Neural crest cell (in vitro differentiated cells): ENCODE data around the gene KCNC3. TPM values are rescaled to one million over a fixed set of nuclear protein-coding genes. Genes with fewer than 3 reads are reported as not detected.

Experiments used
- DNase-seq: peaks from one replicate; pipeline ENCODE4 v3.0.0; 2021; ENCODE audit warnings: low read depth, mixed read lengths, low spot score
- H3K27ac Mint-ChIP-seq: one replicate; pipeline ENCODE4 v1.8.0; 2021; ENCODE audit warnings: mild to moderate bottlenecking, mixed read lengths; ENCODE audit not compliant: unreplicated experiment
- H3K27me3 Mint-ChIP-seq: 2 replicates; pipeline ENCODE4 v1.8.0; 2021; ENCODE audit warnings: low read depth, mild to moderate bottlenecking, mixed read lengths
- H3K36me3 Mint-ChIP-seq: 2 replicates; pipeline ENCODE4 v1.8.0; 2021; ENCODE audit warnings: low read depth, mild to moderate bottlenecking, mixed read lengths
- H3K4me1 Mint-ChIP-seq: 2 replicates; pipeline ENCODE4 v1.8.0; 2021; ENCODE audit warnings: mixed read lengths
- H3K4me3 Mint-ChIP-seq: one replicate; pipeline ENCODE4 v1.8.0; 2021; ENCODE audit warnings: mild to moderate bottlenecking, mixed read lengths
- H3K9me3 Mint-ChIP-seq: 2 replicates; pipeline ENCODE4 v1.8.0; 2021; ENCODE audit warnings: mixed read lengths
- total RNA-seq: library from RNA; stranded (reverse); gene quantifications from 2 replicates; pipeline ENCODE4 v1.2.1, GENCODE V29; 2021
- TF ChIP-seq, protein P1 (sequence below): fragments of 200-600 bp; sonication (generic); conservative IDR thresholded peaks from 2 replicates; pipeline ENCODE4 v1.5.0; 2021; ENCODE audit warnings: antibody characterized with exemption, mild to moderate bottlenecking

KCNC3 gene
- total RNA-seq, 1 donor from 2014 or later = 4.2 TPM

DNA sequence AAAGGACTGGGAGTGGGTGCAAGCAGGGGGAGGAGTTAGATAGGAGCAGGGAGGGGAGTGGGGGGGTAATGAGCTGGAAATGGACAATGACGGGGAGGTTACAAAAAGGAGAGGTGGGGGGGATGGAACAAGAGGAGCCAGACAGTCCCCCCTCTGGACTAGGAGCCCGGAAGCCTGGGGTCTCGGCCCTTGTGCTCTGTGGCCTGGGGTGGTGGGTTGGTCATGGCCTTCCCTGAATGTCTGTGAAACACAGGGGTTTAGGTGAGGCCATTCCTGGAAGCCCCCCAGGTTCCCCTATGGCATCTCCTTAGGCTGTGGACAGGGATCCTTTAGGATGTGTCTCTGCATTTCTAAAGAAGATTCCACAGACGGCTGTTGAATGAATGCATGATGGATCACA lies 12.1 kb downstream of the KCNC3 start:
- Mint-ChIP-seq H3K4me1 (peaks cover 20% of the 10 kb centered on the region), H3K27me3 (peaks cover 70% of the 10 kb centered on the region), H3K36me3 (no peaks in the 10 kb centered on the region), H3K9me3 (no peaks in the 10 kb centered on the region), H3K4me3 (no peak overlapping the region), H3K27ac (no peak overlapping the region)
- no peak for DNase-seq
- TF ChIP-seq, protein P1, sequence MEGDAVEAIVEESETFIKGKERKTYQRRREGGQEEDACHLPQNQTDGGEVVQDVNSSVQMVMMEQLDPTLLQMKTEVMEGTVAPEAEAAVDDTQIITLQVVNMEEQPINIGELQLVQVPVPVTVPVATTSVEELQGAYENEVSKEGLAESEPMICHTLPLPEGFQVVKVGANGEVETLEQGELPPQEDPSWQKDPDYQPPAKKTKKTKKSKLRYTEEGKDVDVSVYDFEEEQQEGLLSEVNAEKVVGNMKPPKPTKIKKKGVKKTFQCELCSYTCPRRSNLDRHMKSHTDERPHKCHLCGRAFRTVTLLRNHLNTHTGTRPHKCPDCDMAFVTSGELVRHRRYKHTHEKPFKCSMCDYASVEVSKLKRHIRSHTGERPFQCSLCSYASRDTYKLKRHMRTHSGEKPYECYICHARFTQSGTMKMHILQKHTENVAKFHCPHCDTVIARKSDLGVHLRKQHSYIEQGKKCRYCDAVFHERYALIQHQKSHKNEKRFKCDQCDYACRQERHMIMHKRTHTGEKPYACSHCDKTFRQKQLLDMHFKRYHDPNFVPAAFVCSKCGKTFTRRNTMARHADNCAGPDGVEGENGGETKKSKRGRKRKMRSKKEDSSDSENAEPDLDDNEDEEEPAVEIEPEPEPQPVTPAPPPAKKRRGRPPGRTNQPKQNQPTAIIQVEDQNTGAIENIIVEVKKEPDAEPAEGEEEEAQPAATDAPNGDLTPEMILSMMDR = no peak

DNA sequence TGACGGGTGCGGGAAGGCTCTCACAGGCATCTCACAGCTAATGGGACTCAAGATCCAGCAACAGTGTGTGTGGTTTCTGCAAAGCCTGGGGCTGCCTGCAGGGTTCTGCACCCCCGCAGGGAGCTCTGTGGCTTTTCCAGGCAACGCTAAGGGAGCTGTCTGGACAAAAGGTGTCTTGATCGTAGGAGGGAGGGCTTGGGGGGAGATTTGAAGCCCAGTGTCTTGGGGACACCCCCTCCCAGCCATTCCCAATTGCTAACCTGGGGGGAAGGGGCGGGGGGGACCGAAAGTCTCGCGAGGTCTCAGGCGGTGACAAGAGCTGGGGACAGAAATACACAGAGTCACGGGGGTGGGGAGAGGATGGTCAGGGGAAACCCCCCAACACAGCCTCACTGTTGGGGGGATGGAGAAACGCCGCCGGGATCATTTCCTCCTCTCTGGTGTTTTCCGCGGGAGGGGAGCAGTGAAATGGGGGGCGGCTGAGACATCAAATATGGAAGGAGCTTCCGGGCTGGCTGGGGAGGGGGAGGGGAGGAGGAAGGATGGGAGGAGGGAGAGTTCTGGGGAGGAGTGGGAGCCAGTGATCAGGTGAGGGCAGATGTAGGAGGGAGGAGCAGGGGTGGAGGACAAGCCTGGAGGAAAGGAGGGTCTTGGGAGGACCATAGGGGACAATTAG lies 13.3 kb downstream of the KCNC3 start:
- H3K4me1 Mint-ChIP-seq = peaks cover 20% of the 10 kb centered on the region
- H3K9me3 Mint-ChIP-seq = no peaks in the 10 kb centered on the region
- H3K36me3 Mint-ChIP-seq = no peaks in the 10 kb centered on the region
- TF ChIP-seq, protein P1 = peak; percentile 26
- H3K4me3 Mint-ChIP-seq = peak overlapping the region; percentile 80
- H3K27me3 Mint-ChIP-seq = peaks cover 80% of the 10 kb centered on the region
- H3K27ac Mint-ChIP-seq = no peak overlapping the region
- DNase-seq = no peak

DNA sequence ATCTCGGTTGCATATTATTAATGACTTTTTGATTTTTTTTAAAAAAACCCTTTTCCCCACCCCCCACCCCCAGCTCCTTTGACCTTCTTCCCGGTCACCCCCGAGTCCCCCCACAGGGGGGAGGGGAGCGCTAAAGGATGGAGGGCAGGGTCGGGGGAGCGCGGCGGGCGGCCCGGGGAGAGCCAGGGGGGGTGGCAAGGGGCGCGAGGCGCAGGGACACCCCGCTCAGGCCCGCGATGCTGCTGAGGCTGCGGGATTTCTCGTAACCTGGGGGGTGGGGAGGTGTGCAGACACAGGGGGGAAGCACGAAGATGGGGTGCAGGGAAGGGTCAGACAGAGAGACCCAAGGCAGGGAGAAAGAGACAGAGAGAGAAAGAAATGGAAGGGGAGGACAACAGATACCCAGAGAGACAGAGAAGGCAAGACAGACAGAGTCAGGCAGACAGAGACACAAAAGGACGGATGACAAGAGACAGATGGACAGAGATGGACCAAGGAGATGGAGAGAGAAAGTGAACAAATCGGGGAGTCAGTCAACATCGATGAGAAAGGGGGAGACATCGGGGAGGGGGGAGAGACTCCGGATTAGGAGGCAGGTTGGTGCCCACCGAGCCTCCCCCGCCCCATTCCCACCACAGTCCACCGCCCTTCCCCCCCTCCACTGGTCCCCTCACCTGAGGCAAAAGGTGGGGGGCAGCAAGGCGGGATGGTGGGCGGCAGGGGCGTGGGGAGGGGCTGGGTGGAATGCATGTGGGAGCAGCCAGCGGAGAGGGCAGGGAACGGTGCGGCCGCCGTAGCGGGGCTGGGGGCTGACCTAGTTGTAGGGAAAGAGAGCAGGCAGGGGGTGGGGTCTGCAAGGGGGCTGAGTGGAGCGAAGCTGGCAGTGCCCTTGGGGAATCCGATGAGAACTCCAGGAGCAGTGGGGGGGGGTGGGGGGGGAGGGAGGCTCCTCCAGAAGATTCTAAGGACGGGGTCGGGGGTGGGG lies 14.2 kb downstream of the KCNC3 start:
- Mint-ChIP-seq H3K36me3 (no peaks in the 10 kb centered on the region), H3K4me3 (peak overlapping the region; percentile 58), H3K9me3 (no peaks in the 10 kb centered on the region), H3K27me3 (peaks cover 89% of the 10 kb centered on the region), H3K4me1 (peaks cover 20% of the 10 kb centered on the region), H3K27ac (no peak overlapping the region)
- DNase-seq = no peak
- TF ChIP-seq, protein P1 = no peak

DNA sequence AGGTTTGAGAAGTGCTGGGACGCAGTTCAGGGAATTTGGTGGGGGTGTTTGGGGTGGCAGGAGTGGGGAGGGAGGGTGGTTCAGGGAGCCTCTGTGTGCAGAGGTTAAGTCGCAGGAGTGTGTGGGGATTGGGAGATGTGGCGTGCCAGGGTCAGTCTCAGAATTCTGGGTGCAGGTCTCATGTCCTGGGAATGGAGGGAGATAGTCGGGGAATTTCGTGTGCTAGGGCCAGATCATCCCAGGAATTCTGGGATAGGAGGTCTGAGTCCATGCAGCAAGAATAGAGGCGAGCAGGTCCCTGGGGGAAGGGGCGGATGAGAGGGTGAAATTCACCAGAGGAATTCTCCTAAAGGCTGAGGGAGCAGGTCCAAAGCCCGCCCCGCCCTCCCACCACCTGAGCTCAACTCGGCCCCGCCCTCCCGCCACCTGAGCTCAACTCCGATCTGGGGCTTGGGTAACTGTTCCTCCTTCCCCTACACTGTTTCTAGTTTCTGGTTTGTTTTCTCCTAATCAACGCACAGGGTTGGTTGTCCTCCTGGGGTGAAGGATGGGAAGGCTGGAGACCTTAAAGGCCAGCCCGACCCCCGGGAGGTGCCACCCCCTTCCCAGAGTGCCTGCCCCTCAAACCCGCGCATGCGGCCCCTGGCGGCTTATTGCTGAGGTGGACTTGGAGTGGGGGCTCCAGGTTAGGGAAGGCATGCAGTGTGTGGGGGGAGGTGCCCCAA lies 15.2 kb downstream of the KCNC3 start:
- Mint-ChIP-seq H3K9me3 (no peaks in the 10 kb centered on the region), H3K4me1 (peaks cover 20% of the 10 kb centered on the region), H3K36me3 (no peaks in the 10 kb centered on the region), H3K27me3 (peaks cover 88% of the 10 kb centered on the region), H3K27ac (no peak overlapping the region), H3K4me3 (peak overlapping the region; percentile 65)
- TF ChIP-seq, protein P1 = no peak
- DNase-seq = no peak
